GM18861 (cell line): ENCODE measurements around the gene TSSC4.

Source experiments
- ATAC-seq: cut with Tn5 transposase; IDR thresholded peaks from one replicate; pipeline ENCODE4 v1.9.1; 2021; ENCODE audit not compliant: unreplicated experiment

The TSSC4 gene

GRCh38 chr11:2398664-2399355, 1.7 kb upstream of the TSSC4 start:
- no peak for ATAC-seq

DNA sequence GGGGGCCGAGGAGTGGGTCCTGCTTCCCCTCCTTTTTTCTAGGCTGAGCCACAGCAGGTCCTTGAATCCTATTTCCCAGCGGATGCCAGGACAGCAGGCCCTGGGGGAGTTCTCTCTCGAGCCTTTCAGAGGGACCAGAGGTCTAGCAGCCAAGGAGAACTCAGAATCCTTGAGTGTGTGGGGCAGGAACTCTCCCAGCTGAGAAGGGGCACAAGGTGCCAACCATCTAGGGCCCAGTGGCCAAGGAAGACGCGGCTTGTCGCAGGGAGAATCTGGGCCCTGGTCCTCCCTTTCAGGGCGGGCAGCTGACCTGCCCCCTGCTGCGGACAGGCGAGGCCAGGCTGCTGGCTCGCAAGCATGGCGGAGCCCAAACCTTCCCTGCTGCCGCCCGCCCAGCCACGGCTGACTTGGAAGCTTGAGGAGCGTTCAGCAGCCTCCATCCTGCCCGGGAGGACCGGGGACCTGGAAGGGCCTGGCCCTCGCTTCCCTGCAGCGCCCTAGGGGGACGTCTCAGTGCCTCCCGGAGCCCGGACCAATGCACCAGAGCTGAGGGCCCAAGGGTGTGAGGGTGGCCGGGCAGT, 972 bp upstream of the TSSC4 start:
- peak; percentile 1 for ATAC-seq

DNA sequence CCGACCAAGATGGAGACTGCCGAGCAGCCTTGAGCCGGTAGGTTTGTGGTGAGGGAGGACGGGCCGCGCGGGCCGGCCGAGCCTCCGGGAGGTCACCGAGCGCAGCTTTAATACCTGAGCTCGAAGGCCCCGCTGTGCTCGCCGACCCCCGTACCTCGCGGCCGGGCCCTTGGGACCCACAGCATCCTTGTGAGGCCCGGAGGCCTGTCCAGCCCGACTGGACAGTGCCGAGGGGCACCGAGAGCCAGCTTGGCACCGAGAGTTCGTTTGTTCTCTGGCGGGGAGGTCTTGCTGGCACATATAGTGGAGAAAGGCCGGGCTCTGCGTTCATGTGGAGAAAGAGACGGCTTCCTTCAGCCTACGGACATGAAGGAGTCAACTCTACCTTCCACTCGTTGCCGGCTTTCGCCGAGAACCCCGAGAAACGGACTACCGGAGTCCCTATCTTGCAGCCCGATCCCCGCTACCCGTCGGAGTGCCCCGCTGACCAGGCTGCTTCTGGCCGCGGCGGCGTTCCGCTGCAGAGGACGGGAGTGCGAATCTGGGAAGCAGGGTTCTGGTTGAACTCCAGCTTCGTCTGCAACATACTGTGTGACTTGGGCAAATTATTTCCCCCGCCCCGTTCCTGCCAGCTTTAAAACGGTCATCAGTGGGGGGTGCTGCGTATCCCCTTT, 349 bp downstream of the TSSC4 start:
- peak; percentile 13 for ATAC-seq

GRCh38 chr11:2401436-2401984, 960 bp downstream of the TSSC4 start:
- no peak for ATAC-seq

- no peak for ATAC-seq
Measured at GRCh38 chr11:2402106-2402505, 1.6 kb downstream of the TSSC4 start.

- no peak for ATAC-seq
Measured at GRCh38 chr11:2402890-2403645, 2.5 kb downstream of the TSSC4 start.

DNA sequence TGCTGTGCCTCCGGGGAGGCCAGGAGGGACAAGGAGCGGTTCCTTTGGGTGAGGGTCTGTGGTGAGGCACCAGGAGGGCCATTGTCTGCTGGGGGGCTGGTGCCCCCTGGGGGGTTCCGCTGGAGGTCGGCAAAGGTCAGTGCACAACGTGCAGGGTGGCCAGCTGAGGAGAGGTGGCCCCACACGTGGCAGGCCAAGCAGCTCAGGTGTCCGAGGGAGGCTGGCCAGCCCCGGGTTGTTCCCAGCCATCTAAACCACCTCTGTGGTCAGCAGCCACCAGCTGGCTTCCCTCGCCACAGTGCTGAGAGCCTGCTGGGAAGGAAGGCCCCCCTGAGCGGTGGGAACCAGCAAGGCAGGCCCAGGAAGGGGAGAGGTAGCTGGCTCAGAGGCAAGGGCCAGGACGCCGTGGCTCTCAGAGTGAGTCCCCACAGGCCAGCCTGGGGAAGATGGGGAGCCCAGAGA, 4.2 kb downstream of the TSSC4 start:
- ATAC-seq: no peak

DNA sequence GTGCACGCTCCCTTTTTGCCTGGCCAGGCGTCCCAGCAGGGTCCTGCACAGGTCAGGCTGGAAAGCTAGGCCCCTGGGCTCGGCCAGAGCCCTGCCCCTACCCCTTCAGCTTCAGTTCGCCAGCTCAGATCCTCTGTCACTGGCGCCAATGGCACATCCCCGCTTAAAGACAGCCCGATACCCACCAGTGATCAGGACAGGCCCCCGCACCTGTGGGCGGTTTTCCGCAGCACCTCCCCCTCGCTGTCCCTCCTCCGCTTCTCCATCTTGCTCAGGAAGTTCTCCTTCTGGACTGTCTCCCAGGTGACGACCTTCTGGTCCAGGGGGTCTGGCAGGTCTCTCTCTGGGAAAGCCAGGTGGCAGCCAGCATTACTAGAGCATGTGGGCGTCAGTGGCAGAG, 5.9 kb downstream of the TSSC4 start:
- no peak for ATAC-seq

DNA sequence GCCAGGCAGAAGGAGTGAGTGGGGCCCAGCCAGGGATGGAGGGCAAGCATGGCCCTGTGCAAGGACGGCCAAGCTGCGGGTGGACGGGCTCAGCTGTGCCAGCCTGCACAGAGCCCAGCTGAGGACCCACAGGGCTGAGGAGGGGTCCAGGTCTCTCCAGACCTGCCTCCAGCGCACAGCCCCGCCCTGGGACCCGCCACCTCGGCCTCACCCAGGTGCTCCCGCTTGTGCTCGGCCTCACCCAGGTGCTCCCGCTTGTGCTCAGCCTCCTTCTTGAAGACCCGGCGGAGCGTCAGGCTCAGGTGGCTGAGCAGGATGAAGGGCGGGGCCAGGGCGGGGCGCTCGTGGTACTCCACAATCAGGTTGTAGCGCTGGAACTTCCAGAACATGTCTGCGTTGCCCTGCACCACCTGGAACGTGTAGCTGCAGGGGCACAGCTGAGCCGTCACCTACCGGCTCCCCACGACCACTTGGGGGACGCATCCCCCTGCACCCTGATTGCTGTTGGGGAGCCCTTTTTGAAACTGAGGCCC, 6.4 kb downstream of the TSSC4 start:
- no peak for ATAC-seq

GRCh38 chr11:2408671-2409070, 8.1 kb downstream of the TSSC4 start:
- ATAC-seq: no peak

DNA sequence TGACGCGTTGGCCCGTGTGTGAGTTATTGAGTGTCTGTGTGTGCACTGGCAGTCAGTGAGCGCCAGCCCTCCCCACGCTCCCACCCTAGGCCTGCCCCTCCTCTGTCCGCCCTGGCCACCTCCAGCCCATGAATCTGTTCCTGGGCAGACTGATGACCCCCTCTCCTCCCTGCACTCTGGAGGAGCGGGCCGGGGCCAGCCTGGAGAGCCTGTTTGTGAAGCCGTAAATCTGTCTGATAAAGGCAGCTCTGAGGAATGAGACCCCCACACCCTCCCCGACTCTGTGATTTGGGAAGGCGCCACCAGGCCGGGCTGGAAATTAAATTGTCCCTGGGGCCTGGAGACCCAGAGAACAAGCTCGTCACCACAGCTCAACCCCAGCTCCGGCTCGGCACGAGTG, 8.6 kb downstream of the TSSC4 start:
- ATAC-seq: no peak

DNA sequence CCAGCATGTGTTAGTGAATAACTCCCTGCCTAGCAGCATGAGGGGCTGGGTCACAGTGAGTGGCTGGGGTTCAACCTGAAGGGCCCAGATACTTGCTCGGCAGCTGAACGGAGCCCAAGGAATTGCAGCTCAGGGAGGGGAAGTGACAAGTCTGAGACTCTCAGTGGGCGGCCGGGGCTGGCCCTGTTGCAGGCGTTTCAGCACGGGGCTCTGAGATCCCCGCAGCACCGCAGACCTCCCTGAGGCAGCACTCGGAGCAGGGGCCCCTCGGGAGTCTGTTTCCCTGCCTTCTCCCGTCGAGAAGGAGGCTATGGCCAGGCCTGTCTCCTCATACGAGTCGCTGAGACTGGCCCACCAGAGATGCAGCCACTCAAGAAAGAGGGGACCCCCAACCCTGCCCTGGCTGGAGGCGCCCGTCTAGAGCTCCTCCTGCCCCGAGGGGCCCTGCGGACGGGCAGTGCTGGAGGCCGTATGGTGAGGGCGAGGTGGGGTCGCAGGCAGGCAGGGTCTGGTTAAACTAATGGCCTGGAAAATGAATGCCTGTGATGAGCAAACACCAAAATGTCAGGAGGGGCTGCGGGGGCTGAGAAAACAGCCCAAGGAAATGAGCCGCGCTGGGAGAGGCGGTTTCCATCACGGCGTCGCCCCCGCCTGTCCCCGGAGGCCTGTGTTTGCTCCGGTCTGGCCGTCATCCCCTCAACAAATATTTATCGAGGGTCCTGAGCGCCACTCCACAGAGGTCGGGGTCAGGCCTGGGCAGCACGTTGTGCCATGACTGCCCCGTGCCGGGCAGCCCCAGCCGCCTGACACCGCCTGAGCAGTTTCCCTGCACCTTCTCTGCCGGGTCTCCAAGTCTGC, 9.3 kb downstream of the TSSC4 start:
- ATAC-seq: no peak

GRCh38 chr11:2410616-2411015, 10.1 kb downstream of the TSSC4 start:
- no peak for ATAC-seq

- no peak for ATAC-seq
Measured at GRCh38 chr11:2411446-2412305, 11.1 kb downstream of the TSSC4 start.

- ATAC-seq: no peak
Measured at GRCh38 chr11:2412323-2412722, 11.8 kb downstream of the TSSC4 start.

DNA sequence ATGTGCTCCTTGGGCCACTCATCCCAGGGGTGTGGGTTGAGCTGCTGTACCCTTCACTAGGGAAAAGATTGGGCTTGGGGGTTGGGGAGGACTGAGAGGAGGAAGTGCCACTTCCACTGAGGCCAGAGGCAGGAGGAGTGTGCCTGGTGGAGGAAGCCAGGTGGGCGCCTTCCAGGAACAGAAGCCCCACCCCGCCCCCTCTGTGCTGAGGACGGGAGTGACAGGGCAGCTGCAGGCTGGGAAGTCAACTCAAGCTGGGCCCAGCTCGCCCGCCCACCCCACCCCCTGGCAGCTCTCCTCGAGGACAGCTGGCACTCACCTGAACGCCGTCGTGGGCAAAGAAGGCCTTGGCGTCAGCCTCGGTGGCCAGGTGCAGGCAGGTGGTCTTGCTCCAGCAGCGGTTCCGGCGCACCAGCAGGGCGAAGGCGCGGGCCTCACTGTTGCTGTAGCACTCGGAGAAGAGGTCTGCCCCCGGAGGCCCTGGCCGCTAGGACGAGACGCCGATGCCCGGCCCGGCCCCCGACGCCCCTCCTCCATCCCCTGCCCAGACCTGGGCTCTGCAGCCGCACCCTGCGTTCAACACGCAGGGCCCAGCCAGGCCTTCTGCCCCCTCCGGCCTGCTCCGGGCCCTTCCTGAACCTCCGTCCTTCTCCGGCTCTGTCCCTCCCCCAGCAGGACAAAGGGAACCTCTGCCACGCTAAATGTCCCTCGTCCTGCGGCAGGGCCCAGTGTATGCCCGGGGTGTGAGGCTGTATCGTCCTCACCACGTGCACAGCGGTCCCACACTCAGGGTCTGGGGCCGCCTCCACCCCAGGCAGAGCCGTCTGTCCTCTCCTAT, 13.4 kb downstream of the TSSC4 start:
- no peak for ATAC-seq

GRCh38 chr11:2414616-2415015, 14.1 kb downstream of the TSSC4 start:
- no peak for ATAC-seq

- no peak for ATAC-seq
Measured at GRCh38 chr11:2415171-2415570, 14.6 kb downstream of the TSSC4 start.
